Endothelial cell of umbilical vein (primary cell): Measurements from ENCODE around the gene CRY2. TPM values are rescaled to one million over a fixed set of nuclear protein-coding genes. Genes with fewer than 3 reads are reported as not detected.
"Not testable (repeated sequence)": the region's sequence is repeated elsewhere in the genome, so short reads cannot be mapped to it uniquely, and the experiment has no call there.

Source experiments
- BruUV-seq: library from RNA; stranded (reverse); fragments of 400-500 nt; replicated peaks from 2 replicates; lab custom pipeline; 2021; lab: Mats Ljungman, UMichigan
- CTCF ChIA-PET: fragments of 300-600, 350-600 bp; sonication (Branson Sonifier 250); formaldehyde crosslinking; loops from one replicate; lab custom pipeline; 2021; ENCODE audit warnings: antibody characterized with exemption, inconsistent platforms; lab: Charles Lee
- POLR2A ChIA-PET: fragments of 300-600, 350-600 bp; sonication (Branson Sonifier 250); formaldehyde crosslinking; loops from one replicate; lab custom pipeline; 2021; ENCODE audit warnings: antibody characterized with exemption, inconsistent platforms; lab: Charles Lee
- DNase-seq: peaks from one replicate; pipeline ENCODE4 v3.0.0-alpha.2; 2011; ENCODE audit warnings: low read depth, low spot score
- FAIRE-seq: peaks from 2 replicates; lab custom pipeline; 2011; peaks lifted over from hg19 to GRCh38; lab: Jason Lieb, UNC
- H2AFZ ChIP-seq: 2 replicates; pipeline ENCODE4 v1.6.0; 2012; ENCODE audit warnings: low read depth, low read length, control low read depth, inconsistent platforms
- H3K27ac ChIP-seq: 2 replicates; pipeline ENCODE4 v1.5.1; 2011; ENCODE audit warnings: low read depth, mild to moderate bottlenecking, control low read depth, low read length, moderate library complexity; ENCODE audit not compliant: insufficient read depth
- H3K27me3 ChIP-seq, 2 experiments: 2 replicates each; pipeline versions ENCODE4 v1.6.0 to v1.6.1; 2011; ENCODE audit warnings: low read length in 2 of 2, mixed read lengths in 1 of 2; ENCODE audit not compliant: control insufficient read depth in 2 of 2, insufficient read depth in 2 of 2
- H3K36me3 ChIP-seq, 2 experiments: 2 replicates in 1 of 2; 3 replicates in 1 of 2; pipeline ENCODE4 v1.5.1; 2011; ENCODE audit warnings: low read length in 2 of 2, mild to moderate bottlenecking in 1 of 2, moderate library complexity in 1 of 2; ENCODE audit not compliant: control insufficient read depth in 2 of 2, insufficient read depth in 2 of 2; ENCODE audit errors: extremely low read depth in 1 of 2
- H3K4me1 ChIP-seq: 3 replicates; pipeline ENCODE4 v1.5.1; 2011; ENCODE audit warnings: mild to moderate bottlenecking, low read length; ENCODE audit not compliant: control insufficient read depth, insufficient read depth; ENCODE audit errors: extremely low read depth
- H3K4me2 ChIP-seq: 2 replicates; pipeline ENCODE4 v1.6.1; 2011; ENCODE audit warnings: low read length, control low read depth, mixed read lengths; ENCODE audit not compliant: insufficient read depth
- H3K4me3 ChIP-seq, 3 experiments: fragments of 200-600 bp in 1 of 3; sonication (generic), shearing (Covaris generic) in 1 of 3; replicated peaks in 1 of 3; 2 replicates each; pipeline ENCODE4 v1.5.1; 2011 to 2016; ENCODE audit warnings: control low read depth in 3 of 3, low read length in 3 of 3, mild to moderate bottlenecking in 2 of 3, inconsistent platforms in 1 of 3, low read depth in 1 of 3, moderate library complexity in 1 of 3; ENCODE audit not compliant: insufficient read depth in 1 of 3
- H3K79me2 ChIP-seq: 2 replicates; pipeline ENCODE4 v1.6.0; 2012; ENCODE audit warnings: low read length, inconsistent platforms; ENCODE audit not compliant: control insufficient read depth, insufficient read depth
- H3K9ac ChIP-seq: replicated peaks from 2 replicates; pipeline ENCODE3; 2011; ENCODE audit warnings: low read length, control low read depth; ENCODE audit not compliant: insufficient read depth; ENCODE audit errors: extremely low read depth
- H3K9me1 ChIP-seq: replicated peaks from 3 replicates; pipeline ENCODE4 v1.6.0; 2011; ENCODE audit warnings: mild to moderate bottlenecking, low read length; ENCODE audit not compliant: control insufficient read depth, insufficient read depth; ENCODE audit errors: extremely low read depth
- H3K9me3 ChIP-seq: replicated peaks from 2 replicates; pipeline ENCODE4 v1.5.1; 2012; ENCODE audit warnings: low read length, inconsistent platforms; ENCODE audit not compliant: control insufficient read depth, insufficient read depth
- H4K20me1 ChIP-seq: replicated peaks from 2 replicates; pipeline ENCODE3; 2011; ENCODE audit warnings: mild to moderate bottlenecking, low read length; ENCODE audit not compliant: control insufficient read depth, insufficient read depth; ENCODE audit errors: extremely low read depth
- EZH2 ChIP-seq: IDR thresholded peaks from 2 replicates; pipeline ENCODE4 v1.6.1; 2012; ENCODE audit warnings: borderline replicate concordance, low read depth, mild to moderate bottlenecking, moderate library complexity, low read length, inconsistent platforms; ENCODE audit not compliant: severe bottlenecking
- FOS ChIP-seq: IDR thresholded peaks from 2 replicates; pipeline ENCODE4 v1.6.1; 2011; ENCODE audit warnings: mild to moderate bottlenecking, low read length, moderate library complexity, borderline replicate concordance; ENCODE audit not compliant: insufficient read depth
- GATA2 ChIP-seq: IDR thresholded peaks from 2 replicates; pipeline ENCODE4 v1.7.0; 2011; ENCODE audit warnings: low read depth, mild to moderate bottlenecking, moderate library complexity, mixed read lengths, low read length; ENCODE audit not compliant: insufficient read length, insufficient read depth
- JUN ChIP-seq: IDR thresholded peaks from 2 replicates; pipeline ENCODE4 v1.6.1; 2011; ENCODE audit warnings: borderline replicate concordance, low read depth; ENCODE audit not compliant: insufficient read length, insufficient read depth
- MYC ChIP-seq: IDR thresholded peaks from one replicate; pipeline ENCODE4 v1.6.1; 2011; ENCODE audit warnings: mild to moderate bottlenecking, low read depth, low read length
- POLR2A ChIP-seq: IDR thresholded peaks from 2 replicates; pipeline ENCODE4 v1.6.1; 2012; ENCODE audit warnings: low read depth, mild to moderate bottlenecking, control low read depth, low read length
- POLR2AphosphoS5 ChIP-seq: IDR thresholded peaks from 2 replicates; pipeline ENCODE4 v1.6.1; 2012; ENCODE audit warnings: low read depth, mild to moderate bottlenecking, control low read depth, low read length, moderate library complexity; ENCODE audit not compliant: insufficient read depth
- dilution Hi-C: fragments of 300-500 bp; cut with MboI; formaldehyde crosslinking; loops from one replicate; pipeline ENCODE4 v1.15.0; 2019; ENCODE audit warnings: low sequenced_read_pairs; ENCODE audit not compliant: extremely low pct_ligation_motif_present
- intact Hi-C: fragments of 100-400 bp; cut with micrococcal nuclease; formaldehyde crosslinking; loops from one replicate; pipeline ENCODE4 v1.10.0; 2022
- polyA plus RNA-seq, 4 experiments: library from polyadenylated mRNA; depleted of rRNA in 3 of 4; stranded (reverse) in 3 of 4; unstranded in 1 of 4; fragments of >200 nt; gene quantifications; 2 replicates each; pipeline versions ENCODE4 v1.2.1 to v1.2.3, GENCODE V29; 2011 to 2012; ENCODE audit warnings: missing spikeins in 1 of 4
- total RNA-seq: library from RNA; stranded (reverse); gene quantifications from 2 replicates; pipeline ENCODE4 v1.2.3, GENCODE V29; 2021
- TF ChIP-seq, protein P1 (sequence below): IDR thresholded peaks from 2 replicates; pipeline ENCODE4 v1.6.1; 2011; ENCODE audit not compliant: insufficient read depth, insufficient read length
- TF ChIP-seq, protein P2 (sequence below), 2 donors: IDR thresholded peaks; 1 replicate in 1 of 2; 2 replicates in 1 of 2; pipeline ENCODE4 v1.5.1; 2011; ENCODE audit warnings: low read length in 2 of 2, mild to moderate bottlenecking in 2 of 2, moderate library complexity in 2 of 2, control low read depth in 1 of 2, inconsistent platforms in 1 of 2, low read depth in 1 of 2; ENCODE audit not compliant: insufficient read depth in 1 of 2; ENCODE audit errors: extremely low read depth in 1 of 2

CRY2 gene
- total and polyA plus RNA-seq, 2 donors (not counting 3 experiments of a cell fraction or from before 2014, with no cell fraction given), result 7.7 to 11.7 TPM

GRCh38 chr11:45807792-45808238, 39.5 kb upstream of the CRY2 start:
- ChIA-PET POLR2A (no interaction called here), CTCF (no interaction called here)
- no peak overlapping the region for H2AFZ ChIP-seq
- dilution Hi-C loops (no loop called here), intact Hi-C loops (no loop called here)
- no peak overlapping the region for H3K4me3 ChIP-seq
- H3K4me1 ChIP-seq, result peaks cover 32% of the 10 kb centered on the region
- H3K79me2 ChIP-seq, result peaks cover 27% of the 10 kb centered on the region
- H3K27ac ChIP-seq, result no peak overlapping the region
- H3K36me3 ChIP-seq, result peaks cover 9 to 17% of the 10 kb centered on the region in 2 experiments
- FAIRE-seq (no peak), DNase-seq (no peak)
- H3K9ac ChIP-seq, result no peak overlapping the region
- BruUV-seq, result no TSS peak
- no peaks in the 10 kb centered on the region for H3K9me1 ChIP-seq
- no peaks in the 10 kb centered on the region for H3K9me3 ChIP-seq
- H4K20me1 ChIP-seq, result no peaks in the 10 kb centered on the region
- no peak for TF ChIP-seq GATA2
- TF ChIP-seq MYC, result no peak
- no peak for TF ChIP-seq FOS
- no peak for TF ChIP-seq JUN
- no peak for TF ChIP-seq EZH2
- TF ChIP-seq, protein P1, sequence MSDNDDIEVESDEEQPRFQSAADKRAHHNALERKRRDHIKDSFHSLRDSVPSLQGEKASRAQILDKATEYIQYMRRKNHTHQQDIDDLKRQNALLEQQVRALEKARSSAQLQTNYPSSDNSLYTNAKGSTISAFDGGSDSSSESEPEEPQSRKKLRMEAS, result no peak
- no peak for TF ChIP-seq POLR2A
- TF ChIP-seq, protein P2, sequence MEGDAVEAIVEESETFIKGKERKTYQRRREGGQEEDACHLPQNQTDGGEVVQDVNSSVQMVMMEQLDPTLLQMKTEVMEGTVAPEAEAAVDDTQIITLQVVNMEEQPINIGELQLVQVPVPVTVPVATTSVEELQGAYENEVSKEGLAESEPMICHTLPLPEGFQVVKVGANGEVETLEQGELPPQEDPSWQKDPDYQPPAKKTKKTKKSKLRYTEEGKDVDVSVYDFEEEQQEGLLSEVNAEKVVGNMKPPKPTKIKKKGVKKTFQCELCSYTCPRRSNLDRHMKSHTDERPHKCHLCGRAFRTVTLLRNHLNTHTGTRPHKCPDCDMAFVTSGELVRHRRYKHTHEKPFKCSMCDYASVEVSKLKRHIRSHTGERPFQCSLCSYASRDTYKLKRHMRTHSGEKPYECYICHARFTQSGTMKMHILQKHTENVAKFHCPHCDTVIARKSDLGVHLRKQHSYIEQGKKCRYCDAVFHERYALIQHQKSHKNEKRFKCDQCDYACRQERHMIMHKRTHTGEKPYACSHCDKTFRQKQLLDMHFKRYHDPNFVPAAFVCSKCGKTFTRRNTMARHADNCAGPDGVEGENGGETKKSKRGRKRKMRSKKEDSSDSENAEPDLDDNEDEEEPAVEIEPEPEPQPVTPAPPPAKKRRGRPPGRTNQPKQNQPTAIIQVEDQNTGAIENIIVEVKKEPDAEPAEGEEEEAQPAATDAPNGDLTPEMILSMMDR (IDR thresholded peaks at IDR 0.05; ENCODE audit: extremely low read depth in 1 of 2, insufficient read depth in 1 of 2, low read depth in 1 of 2, low read length in 2 of 2), result no peak
- no peak for TF ChIP-seq POLR2AphosphoS5
- H3K4me2 ChIP-seq, result peak overlapping the region; percentile 65
- H3K27me3 ChIP-seq, result no peaks in the 10 kb centered on the region

DNA sequence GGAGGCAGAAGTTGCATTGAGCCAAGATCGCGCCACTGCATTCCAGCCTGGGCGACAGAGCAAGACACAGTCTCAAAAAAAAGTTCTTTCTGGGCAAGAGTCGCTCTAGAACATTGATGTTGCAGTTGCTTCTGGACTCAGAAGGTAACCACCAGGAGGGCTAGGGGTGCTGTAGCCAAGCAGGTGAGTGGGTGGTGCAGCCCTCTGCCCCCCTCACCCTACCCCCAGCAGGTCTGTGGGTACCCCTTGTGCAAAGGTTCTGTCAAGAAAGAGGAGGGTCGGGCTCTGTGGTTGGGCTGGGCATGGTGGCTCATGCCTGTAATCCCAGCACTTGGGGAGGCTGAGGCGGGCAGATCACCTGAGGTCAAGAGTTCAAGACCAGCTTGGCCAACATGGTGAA, 38.8 kb upstream of the CRY2 start:
- H2AFZ ChIP-seq, H3K9me3 ChIP-seq, H4K20me1 ChIP-seq, intact Hi-C loops, H3K4me3 ChIP-seq, POLR2A ChIA-PET, H3K27me3 ChIP-seq, H3K27ac ChIP-seq, BruUV-seq, H3K9ac ChIP-seq, FAIRE-seq, H3K4me2 ChIP-seq, dilution Hi-C loops, DNase-seq, CTCF ChIA-PET, H3K9me1 ChIP-seq: not testable (repeated sequence)
- H3K4me1 ChIP-seq, result peaks cover 32% of the 10 kb centered on the region
- H3K36me3 ChIP-seq, result peaks cover 9 to 17% of the 10 kb centered on the region in 2 experiments
- peaks cover 27% of the 10 kb centered on the region for H3K79me2 ChIP-seq
